Activated CD4-positive, alpha-beta T cell treated with anti-CD3 and anti-CD28 coated beads, Interleukin-2, amount 50 U/mL, for 48 hours (primary cell): Measurements from ENCODE around the gene EIF5A.

Experiments used
- DNase-seq, 2 experiments: peaks; one replicate each; pipeline ENCODE4 v3.0.0-alpha.2; 2020

EIF5A gene

GRCh38 chr17:7357381-7357780, 50.0 kb downstream of the EIF5A start:
- DNase-seq: no peak

GRCh38 chr17:7361906-7362305, 54.5 kb downstream of the EIF5A start:
- no peak for DNase-seq
